Mesenchymal stem cell (in vitro differentiated cells and primary cell): Measurements from ENCODE around the gene ULK4.
"Not testable (repeated sequence)": the region's sequence is repeated elsewhere in the genome, so short reads cannot be mapped to it uniquely, and the experiment has no call there.

Experiments used
- DNase-seq: peaks from one replicate; pipeline ENCODE4 v3.0.0-alpha.2; 2013
- H2AFZ ChIP-seq: one replicate; pipeline ENCODE4 v1.6.1; 2013; ENCODE audit warnings: low read depth, mild to moderate bottlenecking, control low read depth, inconsistent platforms, low read length, moderate library complexity
- H2AK5ac ChIP-seq: 2 replicates; pipeline ENCODE4 v1.6.1; 2013; ENCODE audit warnings: low read length, moderate library complexity, mild to moderate bottlenecking, inconsistent platforms; ENCODE audit not compliant: severe bottlenecking
- H2BK120ac ChIP-seq: one replicate; pipeline ENCODE4 v1.6.1; 2013; ENCODE audit warnings: low read depth, mild to moderate bottlenecking, inconsistent platforms, low read length, moderate library complexity
- H2BK12ac ChIP-seq, 2 experiments: one replicate each; pipeline ENCODE4 v1.6.1; 2013; ENCODE audit warnings: inconsistent platforms in 2 of 2, low read length in 2 of 2, mild to moderate bottlenecking in 2 of 2, moderate library complexity in 2 of 2, control low read depth in 1 of 2
- H2BK15ac ChIP-seq: one replicate; pipeline ENCODE4 v1.6.1; 2013; ENCODE audit warnings: mild to moderate bottlenecking, low read depth, inconsistent platforms; ENCODE audit not compliant: poor library complexity, severe bottlenecking
- H2BK5ac ChIP-seq: 2 replicates; pipeline ENCODE4 v1.6.1; 2013; ENCODE audit warnings: low read depth, mild to moderate bottlenecking, low read length, control low read depth, inconsistent platforms; ENCODE audit not compliant: poor library complexity, severe bottlenecking
- H3K14ac ChIP-seq, 2 experiments: one replicate each; pipeline ENCODE4 v1.6.1; 2013; ENCODE audit warnings: inconsistent platforms in 2 of 2, low read length in 2 of 2, control low read depth in 1 of 2, mild to moderate bottlenecking in 1 of 2, moderate library complexity in 1 of 2
- H3K18ac ChIP-seq, 2 experiments: one replicate each; pipeline ENCODE4 v1.6.1; 2013; ENCODE audit warnings: inconsistent platforms in 2 of 2, low read length in 2 of 2, control low read depth in 1 of 2, low read depth in 1 of 2, mild to moderate bottlenecking in 1 of 2
- H3K23ac ChIP-seq, 2 experiments: one replicate each; pipeline ENCODE4 v1.6.1; 2013; ENCODE audit warnings: inconsistent platforms in 2 of 2, low read length in 2 of 2, mild to moderate bottlenecking in 2 of 2, moderate library complexity in 2 of 2, control low read depth in 1 of 2
- H3K27ac ChIP-seq: 2 replicates; pipeline ENCODE4 v1.5.1; 2013; ENCODE audit warnings: mild to moderate bottlenecking, moderate library complexity, low read length, control low read depth, inconsistent platforms; ENCODE audit not compliant: poor library complexity, severe bottlenecking
- H3K27me3 ChIP-seq, 2 experiments: 2 replicates each; pipeline versions ENCODE4 v1.6.1 to v1.7.0; 2013; ENCODE audit warnings: low read length in 2 of 2, mild to moderate bottlenecking in 2 of 2, moderate library complexity in 2 of 2, control low read depth in 1 of 2, inconsistent platforms in 1 of 2; ENCODE audit not compliant: control insufficient read depth in 1 of 2, insufficient read depth in 1 of 2
- H3K36me3 ChIP-seq, 2 experiments: 2 replicates each; pipeline versions ENCODE4 v1.6.1 to v1.7.0; 2013; ENCODE audit warnings: low read length in 2 of 2, control low read depth in 1 of 2, inconsistent platforms in 1 of 2, low read depth in 1 of 2, mild to moderate bottlenecking in 1 of 2; ENCODE audit not compliant: insufficient read depth in 2 of 2, control insufficient read depth in 1 of 2
- H3K4ac ChIP-seq, 2 experiments: one replicate each; pipeline ENCODE4 v1.6.1; 2013; ENCODE audit warnings: inconsistent platforms in 2 of 2, low read length in 2 of 2, mild to moderate bottlenecking in 2 of 2, moderate library complexity in 2 of 2, control low read depth in 1 of 2, low read depth in 1 of 2
- H3K4me1 ChIP-seq: 2 replicates; pipeline ENCODE4 v1.6.1; 2013; ENCODE audit warnings: low read depth, low read length, control low read depth; ENCODE audit not compliant: control insufficient read depth, insufficient read depth
- H3K4me2 ChIP-seq: 2 replicates; pipeline ENCODE4 v1.6.1; 2013; ENCODE audit warnings: low read length, mild to moderate bottlenecking, inconsistent platforms; ENCODE audit not compliant: poor library complexity, severe bottlenecking
- H3K4me3 ChIP-seq, 2 experiments: 2 replicates each; pipeline versions ENCODE4 v1.5.1 to v1.7.0; 2013; ENCODE audit warnings: low read length in 2 of 2, mild to moderate bottlenecking in 2 of 2, control low read depth in 1 of 2, low read depth in 1 of 2; ENCODE audit not compliant: insufficient read depth in 1 of 2
- H3K79me1 ChIP-seq: replicated peaks from 2 replicates; pipeline ENCODE4 v1.6.1; 2013; ENCODE audit warnings: mild to moderate bottlenecking, control low read depth, low read length, inconsistent platforms; ENCODE audit not compliant: poor library complexity, severe bottlenecking
- H3K9ac ChIP-seq: 2 replicates; pipeline ENCODE4 v1.7.0; 2013; ENCODE audit warnings: mild to moderate bottlenecking, low read length, moderate library complexity
- H3K9me3 ChIP-seq: 2 replicates; pipeline ENCODE4 v1.7.0; 2013; ENCODE audit warnings: mild to moderate bottlenecking, low read length; ENCODE audit not compliant: control insufficient read depth
- H4K8ac ChIP-seq: one replicate; pipeline ENCODE4 v1.6.1; 2013; ENCODE audit warnings: inconsistent platforms, mild to moderate bottlenecking, low read length, moderate library complexity
- H4K91ac ChIP-seq: one replicate; pipeline ENCODE4 v1.6.1; 2013; ENCODE audit warnings: mild to moderate bottlenecking, low read length, inconsistent platforms
- WGBS: methylation state at CpG from one replicate; pipeline ENCODE4 v1.1.7; 2013; ENCODE audit warnings: mixed read lengths; 5-methylcytosine and 5-hydroxymethylcytosine counted together

ULK4 gene

GRCh38 chr3:41710646-41711388, 251.1 kb downstream of the ULK4 start:
- 71% methylated on average over 7 of the region's 8 CpGs for WGBS

DNA sequence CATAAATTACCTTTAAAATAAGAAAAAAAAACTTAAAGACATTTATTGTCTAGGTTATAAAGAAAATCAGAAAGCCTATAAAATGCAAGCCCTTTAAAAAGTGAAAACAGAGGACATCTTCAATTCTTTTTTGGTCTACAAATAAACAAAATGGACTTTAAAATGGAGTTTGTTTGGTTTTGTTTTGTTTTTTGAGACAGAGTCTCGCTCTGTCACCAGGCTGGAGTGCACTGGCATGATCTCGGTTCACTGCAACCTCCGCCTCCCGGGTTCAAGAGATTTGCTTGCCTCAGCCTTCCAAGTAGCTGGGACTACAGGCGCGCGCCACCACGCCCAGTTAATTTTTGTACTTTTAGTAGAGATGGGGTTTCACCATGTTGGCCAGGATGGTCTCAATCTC, 252.7 kb downstream of the ULK4 start:
- H2AK5ac ChIP-seq, H2BK12ac ChIP-seq, H3K9ac ChIP-seq, H2BK120ac ChIP-seq, H3K4ac ChIP-seq, H2AFZ ChIP-seq, H4K91ac ChIP-seq, H3K36me3 ChIP-seq, H3K4me2 ChIP-seq, H2BK15ac ChIP-seq, H3K4me1 ChIP-seq, H3K79me1 ChIP-seq, H3K23ac ChIP-seq, H3K4me3 ChIP-seq, H4K8ac ChIP-seq, H3K27me3 ChIP-seq, H2BK5ac ChIP-seq, H3K18ac ChIP-seq, H3K27ac ChIP-seq, H3K14ac ChIP-seq, DNase-seq, H3K9me3 ChIP-seq: not testable (repeated sequence)
- 96% methylated on average over 8 of the region's 8 CpGs for WGBS

More at GRCh38 chr3:41710646-41711388, 251.1 kb downstream of the ULK4 start:
- H3K27me3 ChIP-seq, result no peaks in the 10 kb centered on the region
- H3K4me1 ChIP-seq, result peaks cover 2% of the 10 kb centered on the region
- H2AK5ac ChIP-seq, result no peak overlapping the region
- no peak overlapping the region for H3K9ac ChIP-seq
- no peak overlapping the region for H3K18ac ChIP-seq
- DNase-seq, result peak; percentile 69
- H3K4ac ChIP-seq, result no peak overlapping the region
- no peak overlapping the region for H2AFZ ChIP-seq
- no peak overlapping the region for H4K91ac ChIP-seq
- H2BK15ac ChIP-seq, result no peak overlapping the region
- H2BK5ac ChIP-seq, result peak overlapping the region; percentile 66
- H2BK120ac ChIP-seq, result no peak overlapping the region
- H3K4me2 ChIP-seq, result no peak overlapping the region
- H4K8ac ChIP-seq, result no peak overlapping the region
- no peak overlapping the region for H3K23ac ChIP-seq
- H3K14ac ChIP-seq, result no peak overlapping the region
- H3K27ac ChIP-seq, result peak overlapping the region; percentile 78
- H3K9me3 ChIP-seq, result no peaks in the 10 kb centered on the region
- H3K79me1 ChIP-seq, result no peaks in the 10 kb centered on the region
- no peak overlapping the region for H3K4me3 ChIP-seq
- no peaks in the 10 kb centered on the region for H3K36me3 ChIP-seq
- H2BK12ac ChIP-seq, result no peak overlapping the region

DNA sequence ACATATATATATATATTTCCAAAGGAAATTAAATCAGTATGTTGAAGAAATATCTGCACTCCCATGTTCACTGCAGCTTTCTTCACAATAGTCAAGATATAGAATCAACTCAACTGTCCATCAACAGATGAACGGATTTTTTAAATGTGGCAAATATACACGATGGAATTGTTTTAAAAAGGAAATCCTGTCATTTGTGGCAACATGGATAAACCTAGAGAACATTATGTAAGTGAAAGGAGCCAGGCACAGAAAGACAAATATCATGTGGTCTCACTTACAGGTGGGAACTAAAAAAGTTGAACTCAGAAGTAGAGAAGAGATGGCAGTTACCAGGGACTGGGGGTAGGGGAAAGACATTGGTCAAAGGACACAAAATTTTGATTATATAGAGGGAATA, 253.7 kb downstream of the ULK4 start:
- no peak overlapping the region for H2BK15ac ChIP-seq
- H3K36me3 ChIP-seq, result peaks cover 0 to 5% of the 10 kb centered on the region in 2 experiments
- H4K8ac ChIP-seq, result no peak overlapping the region
- H2AK5ac ChIP-seq, result no peak overlapping the region
- H2BK120ac ChIP-seq, result no peak overlapping the region
- H3K9me3 ChIP-seq, result no peaks in the 10 kb centered on the region
- H2AFZ ChIP-seq, result no peak overlapping the region
- no peak overlapping the region for H4K91ac ChIP-seq
- no peak for DNase-seq
- no peak overlapping the region for H3K4ac ChIP-seq
- H3K18ac ChIP-seq, result no peak overlapping the region
- WGBS, result 92% methylated on average over 2 of the region's 2 CpGs
- H3K23ac ChIP-seq, result no peak overlapping the region
- H2BK12ac ChIP-seq, result no peak overlapping the region
- no peaks in the 10 kb centered on the region for H3K79me1 ChIP-seq
- no peak overlapping the region for H2BK5ac ChIP-seq
- no peak overlapping the region for H3K4me2 ChIP-seq
- peaks cover 1% of the 10 kb centered on the region for H3K4me1 ChIP-seq
- H3K27me3 ChIP-seq, result no peaks in the 10 kb centered on the region
- H3K14ac ChIP-seq, result no peak overlapping the region
- no peak overlapping the region for H3K9ac ChIP-seq
- no peak overlapping the region for H3K27ac ChIP-seq
- no peak overlapping the region for H3K4me3 ChIP-seq

DNA sequence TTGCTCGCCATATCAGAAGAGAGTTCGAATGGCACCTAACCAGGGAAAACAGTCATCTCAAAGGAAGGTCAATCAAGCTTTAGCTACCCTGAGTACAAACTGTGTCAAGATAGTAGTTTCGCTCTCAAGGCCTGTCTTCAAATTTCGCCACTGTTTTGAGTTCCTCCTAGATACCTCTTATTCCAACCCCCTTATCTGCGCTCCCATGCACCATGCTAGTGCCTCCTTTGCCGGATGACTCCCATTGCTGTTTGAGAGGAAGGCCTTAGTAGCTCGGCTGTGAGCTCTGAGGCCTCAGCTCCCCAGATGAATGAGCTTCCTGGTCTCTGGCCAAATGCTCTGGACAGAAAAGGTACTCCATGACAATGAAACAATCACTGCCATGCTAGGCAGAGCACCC, 256.0 kb downstream of the ULK4 start:
- Histone ChIP-seq H2AK5ac (no peak overlapping the region), H3K14ac (no peak overlapping the region), H3K27me3 (no peaks in the 10 kb centered on the region), H4K91ac (no peak overlapping the region), H2AFZ (no peak overlapping the region), H3K4me3 (no peak overlapping the region), H2BK12ac (no peak overlapping the region), H3K9ac (no peak overlapping the region), H3K9me3 (no peaks in the 10 kb centered on the region), H4K8ac (no peak overlapping the region), H3K79me1 (no peaks in the 10 kb centered on the region), H3K18ac (no peak overlapping the region), H2BK5ac (no peak overlapping the region), H3K4me1 (no peaks in the 10 kb centered on the region), H3K4ac (no peak overlapping the region), H2BK120ac (no peak overlapping the region), H2BK15ac (no peak overlapping the region), H3K4me2 (no peak overlapping the region), H3K23ac (no peak overlapping the region), H3K27ac (no peak overlapping the region), H3K36me3 (peaks cover 0 to 5% of the 10 kb centered on the region in 2 experiments)
- no peak for DNase-seq
- WGBS, result 97% methylated on average over 7 of the region's 7 CpGs
